Measurements from ENCODE around the gene TEX36.
"Not testable (repeated sequence)": the region's sequence is repeated elsewhere in the genome, so short reads cannot be mapped to it uniquely, and the experiment has no call there.

TEX36 gene

DNA sequence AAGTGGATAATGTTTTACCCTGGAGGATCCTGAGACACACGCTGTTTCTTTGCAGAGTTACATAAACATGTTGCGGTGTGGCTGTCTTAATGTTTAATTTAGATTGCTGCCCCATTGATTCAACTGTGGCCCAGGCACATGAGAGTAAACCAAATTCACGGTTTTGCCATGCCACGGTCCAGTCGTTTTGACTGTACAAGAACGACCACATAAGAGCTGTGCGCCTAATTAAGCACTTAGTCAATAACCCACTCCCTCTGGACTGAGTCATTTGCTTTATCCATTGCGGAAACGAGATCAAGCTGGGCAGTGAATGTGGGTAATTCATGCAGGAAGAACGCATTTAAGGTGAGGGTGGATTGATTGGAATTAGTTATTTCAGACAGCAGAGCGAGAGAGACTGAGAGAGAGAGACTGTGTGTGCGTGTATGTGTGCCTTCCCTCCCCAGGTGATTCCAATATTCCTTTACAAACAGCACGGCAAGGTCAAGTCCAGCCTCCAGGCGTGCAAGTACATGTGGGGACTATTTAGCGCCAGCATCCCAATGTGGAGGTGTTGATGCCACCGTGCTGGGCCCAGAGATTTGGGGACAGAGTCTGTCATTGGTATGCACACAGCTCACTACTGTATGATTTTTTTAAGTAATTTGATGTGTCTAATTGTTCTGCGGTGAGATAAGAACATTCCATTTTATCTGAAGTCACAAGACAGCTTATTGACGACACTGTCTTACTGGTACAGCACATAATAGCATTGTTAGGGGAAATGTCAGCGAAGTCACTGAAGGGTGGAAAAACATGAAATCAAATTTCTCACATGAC is 8.4 kb upstream of the TEX36 start:
- no peak for DNase-seq

DNA sequence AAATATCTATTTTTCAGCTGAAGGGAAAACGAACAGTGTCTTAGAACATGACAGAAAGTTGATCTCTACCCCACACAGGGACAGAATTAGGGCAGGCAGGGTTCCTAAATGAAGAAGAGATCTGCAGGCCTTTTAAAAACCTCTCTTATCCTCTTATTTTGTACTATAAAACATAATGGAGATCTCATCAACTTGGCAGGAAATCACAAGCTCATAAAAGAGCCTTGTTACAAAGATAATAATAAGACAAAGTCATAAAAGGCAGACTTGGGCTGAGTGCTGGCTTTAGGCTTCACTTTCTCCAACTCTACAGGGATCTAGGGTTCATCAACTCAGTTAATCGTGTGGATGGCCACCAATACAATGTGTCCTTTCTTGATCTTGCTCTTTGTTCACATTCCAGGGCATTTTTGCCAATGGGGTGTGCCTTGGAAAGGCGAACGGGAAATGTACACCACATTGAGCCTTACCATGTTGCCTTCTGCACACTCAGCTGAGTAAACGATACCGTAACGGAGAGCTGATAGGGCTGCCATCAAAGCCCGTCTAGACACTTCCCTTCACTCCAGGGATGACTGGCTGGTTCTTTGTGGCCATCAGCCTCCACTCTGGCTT is 7.1 kb upstream of the TEX36 start:
- no peak for DNase-seq

DNA sequence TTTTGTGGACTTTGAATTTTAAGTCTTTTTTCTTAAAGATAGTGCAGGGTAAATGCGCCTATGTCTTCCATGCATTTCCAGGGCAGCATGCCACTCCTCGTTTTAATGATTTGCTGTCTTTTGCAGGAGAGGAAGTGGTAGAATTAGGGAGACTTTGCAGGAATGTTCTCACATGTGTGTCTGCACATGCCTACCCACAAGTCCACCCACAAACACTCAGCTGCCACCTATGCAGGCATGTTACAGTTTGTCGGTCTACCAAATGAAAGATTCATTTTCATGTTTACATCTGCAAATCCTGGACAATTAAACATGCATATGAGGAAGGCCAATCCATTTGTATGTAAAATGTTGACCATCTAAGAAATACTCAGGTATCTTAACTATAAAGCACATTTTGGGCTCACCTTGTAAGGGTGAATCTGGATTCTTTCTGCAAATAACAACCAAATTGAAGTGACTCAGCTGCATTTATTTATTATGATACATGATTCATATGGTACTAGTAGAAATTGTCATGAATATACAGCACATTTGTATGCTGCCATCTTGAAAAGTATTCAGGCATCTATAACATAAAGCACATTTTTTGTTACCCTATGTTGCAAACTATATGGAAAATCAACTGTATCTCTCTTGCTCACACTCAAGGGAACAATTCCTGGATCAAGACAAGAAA is 4.7 kb upstream of the TEX36 start:
- DNase-seq = no peak

DNA sequence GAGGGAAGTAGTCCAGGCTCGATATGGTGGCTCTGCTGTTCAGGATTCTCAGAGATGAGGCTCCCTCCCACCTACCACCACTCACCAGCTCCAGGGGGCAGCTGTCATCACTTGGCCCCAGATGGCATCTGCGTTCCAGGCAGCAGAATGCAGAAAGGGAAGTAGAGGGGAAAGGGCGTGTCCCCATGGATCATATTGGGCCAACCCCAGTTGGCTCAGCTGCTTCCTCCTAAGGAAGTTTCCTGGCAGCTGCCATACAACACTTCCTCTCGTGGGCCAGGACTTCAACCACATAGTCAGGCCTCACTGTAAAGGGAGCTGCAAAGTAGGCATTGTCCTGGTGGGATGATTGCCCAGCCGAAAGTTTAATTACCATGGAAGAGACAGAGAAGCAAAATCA is 1.6 kb upstream of the TEX36 start:
- no peak for DNase-seq

DNA sequence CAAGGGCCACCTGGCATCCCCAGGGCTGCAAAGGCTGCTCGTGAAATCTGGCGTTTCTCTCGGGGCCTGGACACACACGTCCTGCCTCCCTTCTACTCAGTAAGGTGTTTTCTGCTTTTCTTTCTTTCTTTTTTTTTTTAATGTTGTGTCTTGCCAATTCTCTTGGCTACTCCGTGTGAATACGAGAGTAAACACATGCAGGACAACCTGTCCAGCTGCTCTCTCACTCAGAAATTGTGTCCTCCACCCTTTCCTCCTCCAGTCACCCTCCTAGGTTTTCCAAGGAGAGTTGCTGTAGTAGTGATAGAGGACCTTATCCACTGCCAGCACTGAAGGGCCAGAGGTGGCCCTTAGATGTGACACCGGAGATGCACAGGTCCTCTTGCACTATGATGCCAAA is 858 bp upstream of the TEX36 start:
- no peak for DNase-seq

DNA sequence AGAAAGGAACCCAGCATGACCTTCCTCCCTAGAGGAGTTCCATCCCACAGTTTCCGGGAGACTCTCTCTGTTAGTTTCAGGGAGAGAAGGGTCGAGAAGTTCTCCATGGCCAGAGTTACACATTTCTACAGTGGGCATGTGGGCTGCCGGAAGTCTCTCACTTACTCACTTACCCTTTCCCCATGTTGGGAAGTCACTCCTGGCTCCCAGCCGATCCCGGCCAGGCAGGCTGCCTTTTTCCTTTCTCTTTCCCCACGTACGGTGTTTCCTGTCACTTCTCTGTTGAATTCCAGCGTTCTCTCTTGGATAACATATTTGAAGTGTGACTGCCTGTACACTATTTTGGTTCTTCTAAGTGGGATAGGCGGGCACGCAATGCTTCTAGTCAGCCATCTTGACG is 3.5 kb downstream of the TEX36 start:
- DNase-seq = no peak

DNA sequence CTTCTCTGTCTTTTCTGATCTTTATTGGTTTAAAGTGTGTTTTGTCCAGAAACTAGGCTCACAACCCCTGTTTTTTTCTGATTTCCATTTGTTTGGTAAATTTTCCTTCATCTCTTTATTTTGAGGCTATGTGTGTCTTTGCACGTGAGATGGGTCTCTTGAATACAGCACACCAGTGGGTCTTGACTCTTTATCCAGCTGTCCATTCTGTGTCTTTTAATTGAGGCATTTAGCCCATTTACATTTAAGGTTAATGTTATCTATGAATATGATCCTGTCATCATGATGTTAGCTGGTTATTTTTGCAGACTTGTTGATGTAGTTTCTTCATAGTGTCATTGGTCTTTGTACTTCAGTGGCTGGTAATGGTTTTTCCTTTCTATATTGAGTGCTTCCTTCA is 10.1 kb downstream of the TEX36 start:
- DNase-seq = no peak

DNA sequence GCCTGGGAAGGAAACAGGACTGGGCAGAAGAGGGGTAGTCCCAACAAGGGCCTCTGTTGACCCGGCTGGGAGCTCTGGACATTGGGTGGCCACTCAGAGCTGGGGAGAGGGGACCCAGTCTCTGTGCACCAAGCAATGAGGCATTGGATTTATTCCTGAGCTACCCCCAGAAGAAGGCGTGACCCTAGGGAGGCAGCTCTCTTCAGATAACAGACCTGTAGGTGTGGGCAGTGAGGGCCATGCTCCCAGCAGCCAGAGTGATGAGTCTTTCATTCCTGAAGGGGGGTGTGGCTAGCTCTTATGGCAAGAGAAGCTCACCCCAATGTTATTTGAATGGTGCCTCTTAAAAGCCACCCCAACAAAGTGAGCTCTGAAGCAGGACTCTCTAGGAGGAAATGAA is 20.4 kb downstream of the TEX36 start:
- no peak for DNase-seq

DNA sequence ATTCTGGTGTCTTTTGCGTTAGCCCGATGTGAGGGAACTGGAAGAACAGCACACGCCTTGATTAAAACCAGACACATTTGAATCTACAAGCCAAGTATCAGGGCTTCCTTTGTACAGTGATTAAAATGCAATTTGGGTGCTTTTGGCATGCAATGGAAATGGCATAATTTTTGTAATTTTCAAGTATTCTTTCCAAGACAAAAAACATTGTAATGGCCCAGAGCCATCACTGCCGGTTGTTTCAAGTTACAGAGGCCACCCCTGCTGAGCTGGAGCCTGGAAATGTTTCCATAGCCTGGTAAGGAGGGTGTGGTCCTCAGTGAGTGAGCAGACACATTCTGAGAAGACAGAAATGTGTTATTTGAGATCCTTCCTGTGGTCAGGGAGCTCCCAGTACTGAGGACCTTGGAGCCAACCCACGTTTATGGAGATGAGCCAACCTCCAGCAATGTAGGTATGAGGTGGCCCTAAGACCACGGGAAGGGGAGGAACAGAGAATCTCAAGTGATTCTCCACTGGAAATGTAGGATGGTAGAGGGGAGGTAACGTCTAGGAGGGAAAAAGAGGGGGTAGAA is 20.9 kb downstream of the TEX36 start:
- no peak for DNase-seq

DNA sequence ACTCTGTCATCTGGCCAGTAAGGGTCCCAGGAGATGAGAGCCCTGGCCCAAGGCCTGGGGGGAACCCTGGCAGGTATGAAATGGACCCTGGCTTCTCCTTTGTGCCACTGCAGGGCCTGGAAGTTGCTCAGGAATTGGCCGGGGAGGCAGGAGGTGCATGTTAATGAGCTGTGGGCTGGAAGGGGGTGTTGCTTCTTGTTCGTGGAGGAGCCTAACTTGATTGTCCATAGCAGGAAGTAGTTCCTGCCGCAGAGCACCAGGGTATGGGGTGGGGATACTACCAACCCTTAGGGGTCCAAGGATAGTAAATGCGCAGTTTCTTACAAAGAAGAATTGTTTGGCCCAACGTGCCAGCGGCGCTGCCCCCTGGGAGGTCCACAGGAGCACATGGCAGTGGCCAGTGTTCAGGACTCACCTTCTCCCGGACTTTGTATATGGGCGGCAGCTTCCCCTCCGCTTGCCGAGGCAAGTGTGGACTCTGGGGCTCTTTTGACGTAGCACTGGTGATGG is 21.5 kb downstream of the TEX36 start:
- no peak for DNase-seq

DNA sequence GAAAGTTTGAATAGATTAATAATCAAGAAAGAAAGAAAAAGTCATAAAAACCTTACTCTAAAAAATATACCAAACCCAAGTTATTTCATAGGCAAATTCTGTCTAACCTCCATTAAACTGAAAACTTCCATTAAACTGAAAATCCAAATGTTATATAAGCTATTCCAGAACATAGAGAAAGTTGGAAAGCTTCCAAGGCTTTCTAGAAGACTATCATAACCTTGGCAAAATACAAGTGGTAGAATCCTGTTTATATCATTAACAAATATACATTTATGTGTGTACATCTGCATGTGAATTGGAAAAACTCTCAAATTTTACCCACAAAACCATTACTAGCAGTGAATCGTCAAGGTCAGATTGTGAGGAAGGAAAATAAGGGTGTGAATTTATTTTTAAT is 23.9 kb downstream of the TEX36 start:
- no peak for DNase-seq

DNA sequence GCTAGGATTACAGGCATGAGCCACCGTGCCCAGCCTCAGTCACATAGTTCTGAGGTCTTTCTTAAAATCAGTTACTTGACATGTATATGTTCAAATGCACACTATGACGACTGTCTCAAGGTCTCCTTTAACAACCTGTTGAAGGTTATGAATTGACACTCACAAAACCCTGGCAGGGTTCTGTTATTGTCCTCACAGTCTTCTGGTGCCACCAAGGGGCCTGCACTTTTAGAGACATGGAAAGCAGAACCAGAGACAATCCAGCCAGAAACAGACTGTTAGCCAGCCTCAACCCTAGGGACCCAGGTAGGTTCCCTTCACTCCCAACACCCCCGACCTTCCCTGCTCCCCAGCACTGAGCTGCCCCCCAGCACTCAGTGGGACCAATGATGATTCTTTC is 26.4 kb downstream of the TEX36 start:
- no peak for DNase-seq

DNA sequence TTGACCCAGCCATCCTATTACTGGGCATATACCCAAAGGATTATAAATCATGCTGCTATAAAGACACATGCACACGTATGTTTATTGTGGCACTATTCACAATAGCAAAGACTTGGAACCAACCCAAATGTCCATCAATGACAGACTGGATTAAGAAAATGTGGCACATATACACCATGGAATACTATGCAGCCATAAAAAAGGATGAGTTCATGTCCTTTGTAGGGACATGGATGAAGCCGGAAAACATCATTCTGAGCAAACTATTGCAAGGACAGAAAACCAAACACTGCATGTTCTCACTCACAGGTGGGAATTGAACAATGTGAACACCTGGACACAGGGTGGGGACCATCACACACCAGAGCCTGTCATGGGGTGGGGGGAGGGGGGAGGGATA is 29.9 kb downstream of the TEX36 start:
- not testable (repeated sequence) for DNase-seq

DNA sequence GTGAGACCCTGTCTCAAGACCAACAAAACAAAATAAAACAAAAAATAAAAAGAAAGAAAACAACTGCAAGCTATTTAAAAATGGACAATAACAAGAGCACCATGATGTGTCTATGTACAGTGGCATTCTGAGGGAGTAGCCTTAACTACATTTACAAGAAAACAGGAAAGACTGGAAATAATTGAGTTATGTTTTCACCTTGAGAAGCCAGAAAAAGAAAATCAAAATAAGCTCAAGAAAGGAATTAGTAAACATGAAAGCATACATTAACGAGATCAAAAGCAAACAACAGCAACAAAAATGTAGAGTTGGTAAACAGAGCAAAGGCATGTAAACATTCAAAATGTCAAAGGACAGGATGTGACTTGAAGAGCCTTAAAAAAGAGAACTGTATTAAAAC is 36.7 kb downstream of the TEX36 start:
- DNase-seq = no peak

DNA sequence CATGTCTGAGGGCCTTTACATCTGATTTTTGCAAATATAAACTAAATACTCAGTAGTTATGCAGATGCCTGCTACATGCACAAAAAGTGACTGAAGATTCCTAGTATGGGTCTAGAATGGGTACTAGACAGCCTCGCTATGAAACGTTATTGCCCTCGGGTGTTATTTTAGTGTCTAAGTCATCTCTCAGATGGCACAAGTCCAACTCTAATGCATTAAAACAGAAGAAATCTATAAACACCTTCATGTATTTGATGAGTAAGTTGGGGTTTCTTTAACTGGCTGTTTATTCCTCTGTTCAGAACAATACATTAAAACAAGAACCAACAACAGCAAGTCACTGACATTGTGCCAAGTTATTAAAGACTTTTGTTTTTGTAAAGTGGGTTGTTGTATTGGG is 41.6 kb downstream of the TEX36 start:
- no peak for DNase-seq

DNA sequence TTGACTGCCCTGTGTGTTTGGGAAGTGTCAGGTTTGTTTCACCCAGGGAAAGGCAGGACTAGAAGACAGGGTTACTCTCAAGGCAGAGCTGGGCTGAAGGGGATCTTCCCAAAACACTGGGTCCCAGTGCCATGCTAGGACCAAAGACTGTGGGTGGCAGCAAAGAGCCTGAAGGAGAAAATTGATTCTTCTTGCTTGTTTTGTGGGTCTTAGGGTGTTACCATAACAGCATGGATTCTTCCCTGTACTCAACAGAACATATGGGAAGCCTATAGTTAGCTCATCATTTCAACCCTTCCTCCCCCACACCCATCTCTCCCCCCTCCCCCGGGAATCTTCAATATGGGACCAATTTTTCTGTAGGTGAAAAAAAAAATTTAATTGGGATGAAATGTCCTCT is 42.3 kb downstream of the TEX36 start:
- DNase-seq = no peak

DNA sequence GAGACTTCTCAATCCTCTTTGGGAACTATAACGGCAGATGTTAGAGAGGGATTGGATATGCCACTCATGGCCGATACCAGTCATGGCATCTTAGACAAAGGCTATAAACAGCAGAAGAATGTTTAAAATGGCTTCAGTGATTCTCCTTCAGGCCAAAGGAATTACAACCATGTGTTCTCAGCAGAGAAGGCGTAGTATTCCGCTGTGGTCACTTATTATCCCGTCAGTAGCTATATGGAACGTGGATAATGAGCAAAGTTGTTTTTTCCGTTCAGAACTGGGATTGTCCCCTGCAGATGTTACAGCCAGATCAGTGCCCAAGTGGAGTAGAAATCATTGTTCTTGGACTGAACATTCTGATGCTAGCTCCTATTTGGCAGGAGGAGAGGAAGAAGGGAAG is 43.1 kb downstream of the TEX36 start:
- DNase-seq = no peak

DNA sequence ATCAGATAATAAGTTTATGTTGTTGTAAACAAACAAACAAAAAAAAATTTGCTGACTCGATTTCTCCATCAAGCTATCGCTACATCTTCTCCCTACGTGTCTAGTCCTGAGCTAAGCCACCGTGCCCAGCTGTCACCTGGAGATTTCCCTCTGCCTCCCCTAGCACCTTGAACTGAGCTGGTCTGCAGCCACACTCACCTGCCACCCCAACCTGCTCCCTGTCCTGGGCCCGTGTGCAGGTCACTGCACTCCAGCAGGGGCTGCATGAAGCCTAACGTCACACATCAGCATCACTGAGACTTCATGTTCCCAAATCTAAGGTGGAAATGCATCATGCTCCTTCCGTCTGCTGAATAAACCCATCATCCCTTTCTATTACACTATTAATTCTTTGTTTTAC is 44.4 kb downstream of the TEX36 start:
- DNase-seq = no peak

DNA sequence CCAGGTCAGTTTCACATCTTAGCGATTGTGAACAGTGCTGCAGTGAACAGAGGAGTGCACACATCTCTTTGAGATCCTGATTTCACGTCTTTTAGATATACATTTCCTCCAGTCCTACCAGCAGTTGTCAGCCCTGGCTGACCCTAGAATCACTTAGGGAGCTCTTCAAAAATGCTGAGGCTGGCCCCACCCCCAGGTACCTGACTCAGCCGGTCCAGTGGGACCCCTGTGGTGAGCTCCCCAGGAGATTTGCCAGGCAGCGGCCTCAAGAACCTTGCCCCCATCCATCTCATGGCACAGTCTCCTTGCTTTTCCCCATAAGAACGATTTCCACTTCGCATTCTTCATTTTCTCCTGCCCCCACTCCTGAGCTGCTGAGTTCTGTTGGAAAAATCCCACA is 45.5 kb downstream of the TEX36 start:
- DNase-seq = no peak

DNA sequence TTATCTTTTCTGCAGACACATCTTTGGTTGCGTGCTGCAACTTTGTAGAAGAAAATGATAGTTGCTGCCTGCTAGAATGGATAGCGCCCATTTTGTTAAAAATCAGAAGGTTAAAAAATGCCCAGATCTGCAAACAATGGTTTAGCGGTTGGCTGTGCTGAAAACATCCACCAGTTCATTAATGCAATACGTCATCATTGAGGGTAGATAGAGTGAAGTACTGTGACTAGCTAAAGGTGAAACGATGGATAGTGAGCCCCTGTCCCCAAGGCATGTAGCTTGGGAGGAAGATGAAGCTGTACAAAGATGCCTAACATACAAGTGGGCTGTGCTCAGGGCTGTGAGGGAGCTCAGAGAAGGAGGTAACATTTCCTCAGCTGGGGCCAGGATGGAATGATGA is 48.4 kb downstream of the TEX36 start:
- no peak for DNase-seq

DNA sequence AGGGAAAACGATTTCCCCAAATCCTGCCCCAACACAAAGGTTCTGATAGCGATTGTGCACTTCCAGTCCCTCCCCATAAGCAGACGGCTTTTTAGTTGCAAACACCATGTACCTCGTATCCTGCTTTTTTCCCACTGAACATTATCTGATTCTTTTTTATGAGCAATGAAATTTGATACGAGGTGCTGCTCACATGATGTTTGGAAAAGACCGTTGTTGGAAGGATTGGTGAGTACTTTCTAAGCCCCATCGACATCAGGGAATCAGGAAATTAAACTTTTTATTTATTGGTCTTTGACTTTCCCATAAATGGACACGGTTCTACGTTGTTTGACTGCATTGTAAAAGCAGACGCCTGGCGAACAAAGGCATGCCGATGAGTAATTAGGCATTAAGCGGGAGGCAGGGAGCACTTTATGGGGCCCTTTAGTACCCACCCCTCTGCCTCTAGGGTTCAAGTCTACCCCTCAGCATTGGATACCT is 49.4 kb downstream of the TEX36 start:
- no peak for DNase-seq

DNA sequence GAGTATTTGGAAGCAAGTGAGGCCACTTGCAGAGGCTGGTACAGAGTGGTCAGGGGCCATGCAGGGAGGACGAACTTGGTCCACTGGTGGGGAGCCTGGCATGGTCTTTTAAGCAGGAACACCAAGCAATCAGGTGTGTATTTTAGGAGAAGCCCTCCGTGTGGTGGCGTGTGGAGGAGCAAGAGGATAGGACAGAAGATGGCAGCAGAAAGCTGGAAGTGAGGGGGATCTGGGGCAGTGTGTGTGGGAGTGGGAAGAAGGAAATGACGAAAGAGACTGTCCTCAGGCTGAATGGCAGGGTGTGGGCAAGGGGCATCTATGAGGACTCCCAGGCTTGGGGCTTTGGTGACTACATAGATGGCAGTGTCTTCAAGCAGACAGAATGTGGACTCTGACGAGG is 51.2 kb downstream of the TEX36 start:
- no peak for DNase-seq

DNA sequence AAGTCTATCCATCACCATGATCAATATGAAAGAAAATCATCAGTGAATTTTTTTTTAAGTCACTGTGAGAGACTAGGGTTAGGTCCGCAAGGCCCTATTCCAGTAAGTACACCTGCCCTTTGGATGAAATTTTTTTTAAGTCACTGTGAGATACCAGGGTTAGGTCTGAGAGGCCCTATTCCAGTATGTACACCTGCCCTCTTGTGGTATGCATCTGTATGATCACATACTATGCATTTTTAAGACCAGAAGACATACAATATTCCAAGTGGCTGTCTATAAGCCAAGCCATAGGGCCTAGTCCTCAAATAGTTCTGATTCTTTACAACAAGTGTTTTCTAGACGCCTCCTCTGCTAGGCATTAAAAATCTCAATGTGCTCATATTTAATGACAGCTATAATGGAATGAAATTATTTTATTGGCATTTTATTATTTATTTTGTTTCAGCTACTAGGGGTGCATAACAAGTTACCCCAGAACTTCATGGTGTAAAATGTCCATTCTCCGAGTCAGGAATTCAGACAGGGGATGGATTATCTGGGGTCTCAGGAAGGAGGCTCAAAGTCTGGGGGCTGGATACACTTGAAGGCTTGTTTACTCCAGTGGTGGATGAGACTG is 53.1 kb downstream of the TEX36 start:
- DNase-seq = peak; percentile 11

Measured in activated CD4-positive, alpha-beta T cell treated with anti-CD3 and anti-CD28 coated beads, Interleukin-2, amount 50 U/mL, for 16 hours (primary cell).